Sigmoid colon (tissue), 4 donors: ENCODE measurements around the gene GPC6.

Experiments
- CTCF ChIP-seq, 4 experiments: fragments of 450-650 bp in 3 of 4; fragments of 200-600 bp in 1 of 4; IDR thresholded peaks; one replicate each; pipeline ENCODE4 v1.5.1; 2016 to 2019; ENCODE audit warnings: antibody characterized with exemption in 4 of 4, mild to moderate bottlenecking in 3 of 4, moderate library complexity in 2 of 4
- POLR2A ChIP-seq, 2 donors: fragments of 450-650 bp; IDR thresholded peaks; one replicate each; pipeline ENCODE4 v1.6.1; 2016; ENCODE audit warnings: antibody characterized with exemption in 2 of 2, mild to moderate bottlenecking in 2 of 2, moderate library complexity in 2 of 2
- POLR2AphosphoS5 ChIP-seq, 4 donors: sonication (generic); formaldehyde crosslinking; IDR thresholded peaks; one replicate each; pipeline ENCODE4 v1.6.1; 2017; ENCODE audit warnings: antibody characterized with exemption in 4 of 4

GRCh38 chr13:94028234-94028633 is 801.6 kb downstream of the GPC6 start:
- TF ChIP-seq POLR2A (IDR thresholded peaks at IDR 0.05) = no peak
- no peak for TF ChIP-seq CTCF (IDR thresholded peaks at IDR 0.05)
- TF ChIP-seq POLR2AphosphoS5 (IDR thresholded peaks at IDR 0.05) = no peak
